Transverse colon (tissue), 4 donors: ENCODE measurements around the gene KIF25. TPM values are rescaled to one million over a fixed set of nuclear protein-coding genes. Genes with fewer than 3 reads are reported as not detected.

Experiments used
- DNase-seq: peaks from one replicate; pipeline ENCODE4 v3.0.0-alpha.2; 2019
- H3K27ac ChIP-seq, 4 donors: fragments of 200-600 bp; sonication (generic); 2 replicates each; pipeline ENCODE4 v1.5.1; 2016 to 2018; ENCODE audit warnings: inconsistent platforms in 4 of 4
- H3K27me3 ChIP-seq: fragments of 200-600 bp; sonication (generic); 2 replicates; pipeline ENCODE4 v1.5.1; 2017; ENCODE audit warnings: inconsistent platforms
- H3K36me3 ChIP-seq, 4 donors: fragments of 200-600 bp; sonication (generic); 2 replicates each; pipeline ENCODE4 v1.5.1; 2017 to 2019; ENCODE audit warnings: inconsistent platforms in 4 of 4
- H3K4me1 ChIP-seq, 4 donors: fragments of 200-600 bp; sonication (generic); 2 replicates each; pipeline ENCODE4 v1.5.1; 2017 to 2020; ENCODE audit warnings: inconsistent platforms in 4 of 4
- H3K4me3 ChIP-seq, 4 donors: fragments of 200-600 bp; sonication (generic); 1 replicate in 1 of 4; 2 replicates in 3 of 4; pipeline versions ENCODE4 v1.5.1 to v1.6.1; 2017 to 2019; ENCODE audit warnings: inconsistent platforms in 4 of 4
- H3K9me3 ChIP-seq, 2 donors: fragments of 200-600 bp; sonication (generic); 2 replicates each; pipeline ENCODE4 v1.5.1; 2017 to 2019; ENCODE audit warnings: inconsistent platforms in 2 of 2
- CTCF ChIP-seq, 5 experiments: fragments of 200-600 bp in 3 of 5; fragments of 450-650 bp in 2 of 5; sonication (generic) in 3 of 5; IDR thresholded peaks; 1 replicate in 2 of 5; 2 replicates in 3 of 5; pipeline ENCODE4 v1.5.1; 2016 to 2017; ENCODE audit warnings: antibody characterized with exemption in 5 of 5, inconsistent platforms in 3 of 5, mild to moderate bottlenecking in 2 of 5, moderate library complexity in 1 of 5
- EP300 ChIP-seq: sonication (generic); formaldehyde crosslinking; IDR thresholded peaks from one replicate; pipeline ENCODE4 v1.6.1; 2017; ENCODE audit warnings: antibody characterized with exemption, low read depth
- POLR2A ChIP-seq: fragments of 450-650 bp; IDR thresholded peaks from one replicate; pipeline ENCODE4 v1.6.1; 2016; ENCODE audit warnings: antibody characterized with exemption, mild to moderate bottlenecking, moderate library complexity
- POLR2AphosphoS5 ChIP-seq, 3 donors: sonication (generic); formaldehyde crosslinking; IDR thresholded peaks; one replicate each; pipeline ENCODE4 v1.6.1; 2016; ENCODE audit warnings: antibody characterized with exemption in 3 of 3
- WGBS, 2 donors: methylation state at CpG; one replicate each; pipeline ENCODE4 v1.1.5; 2018; ENCODE audit warnings: low coverage in 1 of 2; 5-methylcytosine and 5-hydroxymethylcytosine counted together
- in situ Hi-C, 4 donors: fragments of 200-750 bp; cut with MboI; loops; one replicate each; pipeline versions ENCODE4 v1.15.0 to v1.15.1; 2017; ENCODE audit warnings: low sequenced_read_pairs in 3 of 4, low pct_ligation_motif_present in 1 of 4, low pct_unique_long_range_greater_than_20kb in 1 of 4
- intact Hi-C: fragments of 100-400 bp; cut with DNase I; formaldehyde crosslinking; loops from one replicate; pipeline ENCODE4 v1.15.1; 2023; ENCODE audit warnings: low total_unique reads
- total RNA-seq, 4 donors: library from RNA; depleted of rRNA; stranded (reverse); fragments of >200 nt; gene quantifications; one replicate each; pipeline ENCODE4 v1.1.0, GENCODE V29; 2016

The KIF25 gene
- total RNA-seq, 4 donors from 2014 or later, result not detected

- in situ Hi-C loops (no loop called here), intact Hi-C loops (no loop called here)
- Histone ChIP-seq H3K36me3 (peaks cover 0 to 18% (median 3%) of the 10 kb centered on the region in 4 donors), H3K27me3 (no peaks in the 10 kb centered on the region), H3K4me1 (peaks cover 0 to 39% (median 27%) of the 10 kb centered on the region in 4 donors), H3K9me3 (no peaks in the 10 kb centered on the region), H3K27ac (no peak overlapping the region), H3K4me3 (no peak overlapping the region)
- peak; percentile 59 for DNase-seq
- WGBS, 2 donors, result 76 to 79% methylated on average over 6 of the region's 6 CpGs
- TF ChIP-seq CTCF (IDR thresholded peaks at IDR 0.05), result peak; percentile 37 to 51 (median 40)
- TF ChIP-seq POLR2AphosphoS5 (IDR thresholded peaks at IDR 0.05), result no peak
- TF ChIP-seq EP300, result no peak
- TF ChIP-seq POLR2A, result no peak
These were observed 29.4 kb upstream of the KIF25 start for GRCh38 chr6:167968091-167968490.

GRCh38 chr6:167970230-167970629 lies 27.2 kb upstream of the KIF25 start:
- no peak overlapping the region for H3K27ac ChIP-seq
- TF ChIP-seq POLR2AphosphoS5 (IDR thresholded peaks at IDR 0.05) (no peak), POLR2A (no peak), EP300 (no peak), CTCF (IDR thresholded peaks at IDR 0.05) (no peak)
- intact Hi-C loops, result no loop called here
- no peak overlapping the region for H3K4me3 ChIP-seq
- peaks cover 0 to 27% (median 15%) of the 10 kb centered on the region in 4 donors for H3K4me1 ChIP-seq
- no peak for DNase-seq
- peaks cover 0 to 18% (median 3%) of the 10 kb centered on the region in 4 donors for H3K36me3 ChIP-seq
- H3K27me3 ChIP-seq, result no peaks in the 10 kb centered on the region
- WGBS, 2 donors, result 92 to 98% methylated on average over 6 to 10 of the region's 10 CpGs
- in situ Hi-C loops, result no loop called here
- no peaks in the 10 kb centered on the region for H3K9me3 ChIP-seq

GRCh38 chr6:167972193-167972592 lies 25.3 kb upstream of the KIF25 start:
- no peak for DNase-seq
- Histone ChIP-seq H3K4me1 (peaks cover 0 to 12% (median 3%) of the 10 kb centered on the region in 4 donors), H3K27ac (no peak overlapping the region), H3K9me3 (no peaks in the 10 kb centered on the region), H3K36me3 (peaks cover 0 to 18% (median 1%) of the 10 kb centered on the region in 4 donors), H3K27me3 (no peaks in the 10 kb centered on the region), H3K4me3 (no peak overlapping the region)
- no peak for TF ChIP-seq POLR2AphosphoS5 (IDR thresholded peaks at IDR 0.05)
- no peak for TF ChIP-seq POLR2A
- TF ChIP-seq EP300, result no peak
- TF ChIP-seq CTCF (IDR thresholded peaks at IDR 0.05), result no peak
- intact Hi-C loops (no loop called here), in situ Hi-C loops (no loop called here)
- 85 to 96% methylated on average over 6 to 10 of the region's 10 CpGs for WGBS, 2 donors

GRCh38 chr6:167973148-167973885 lies 24.2 kb upstream of the KIF25 start:
- no peak for TF ChIP-seq POLR2A
- no peak for TF ChIP-seq CTCF (IDR thresholded peaks at IDR 0.05)
- no peak for TF ChIP-seq POLR2AphosphoS5 (IDR thresholded peaks at IDR 0.05)
- no peak for TF ChIP-seq EP300
- Histone ChIP-seq H3K27ac (no peak overlapping the region), H3K4me3 (no peak overlapping the region), H3K36me3 (peaks cover 0 to 14% (median 0%) of the 10 kb centered on the region in 4 donors), H3K27me3 (no peaks in the 10 kb centered on the region), H3K4me1 (peaks cover 0 to 12% (median 3%) of the 10 kb centered on the region in 4 donors), H3K9me3 (no peaks in the 10 kb centered on the region)
- intact Hi-C loops (no loop called here), in situ Hi-C loops (no loop called here)
- no peak for DNase-seq
- WGBS, 2 donors, result 71 to 84% methylated on average over 3 to 9 of the region's 9 CpGs
